Stimulated activated CD8-positive, alpha-beta memory T cell treated with anti-CD3 and anti-CD28 coated beads, Interleukin-7, amount 100 ng/mL, for 4 hours (primary cell): ENCODE results near the gene KIF16B.

Source experiments
- DNase-seq, 2 donors: peaks; one replicate each; pipeline ENCODE4 v3.0.0-alpha.2; 2020; ENCODE audit warnings: low read depth in 2 of 2

Gene KIF16B

DNA sequence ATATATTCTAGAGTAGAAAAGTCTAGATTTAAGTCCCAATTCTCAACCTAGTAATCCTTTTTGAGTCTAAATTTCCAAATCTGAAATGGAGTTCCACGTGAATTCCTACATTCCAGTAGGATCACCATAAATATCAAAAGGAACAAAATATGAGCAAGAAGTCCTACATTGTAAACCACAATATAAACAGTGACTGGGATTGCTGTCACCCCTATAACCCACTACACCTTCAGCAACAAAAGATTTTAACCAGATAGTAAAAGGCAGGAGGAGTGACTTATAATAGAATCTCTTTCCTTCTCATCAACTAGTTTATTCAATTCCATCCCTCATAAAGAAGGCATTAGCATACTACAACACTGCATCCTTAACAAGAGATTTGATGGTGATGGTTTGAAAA lies 210.6 kb downstream of the KIF16B start:
- no peak for DNase-seq

DNA sequence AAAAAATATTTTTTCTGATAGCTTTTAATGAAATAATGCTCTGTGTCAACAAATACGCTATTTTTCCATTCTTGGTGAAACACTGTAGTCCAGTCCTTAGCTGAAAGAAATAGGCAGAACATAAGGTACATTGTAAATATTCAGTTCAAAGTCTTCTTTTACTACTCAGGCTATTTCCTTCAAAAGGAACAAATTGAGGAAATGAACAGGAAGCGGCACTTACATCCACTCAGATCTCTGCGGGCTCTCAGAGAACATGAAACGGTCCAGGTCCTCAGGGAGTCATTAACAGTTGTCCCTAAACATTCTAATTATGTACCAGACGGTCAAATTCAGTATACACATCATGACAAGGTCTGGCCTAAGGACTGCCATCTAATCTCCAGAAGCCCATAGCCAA lies 212.6 kb downstream of the KIF16B start:
- DNase-seq: no peak

DNA sequence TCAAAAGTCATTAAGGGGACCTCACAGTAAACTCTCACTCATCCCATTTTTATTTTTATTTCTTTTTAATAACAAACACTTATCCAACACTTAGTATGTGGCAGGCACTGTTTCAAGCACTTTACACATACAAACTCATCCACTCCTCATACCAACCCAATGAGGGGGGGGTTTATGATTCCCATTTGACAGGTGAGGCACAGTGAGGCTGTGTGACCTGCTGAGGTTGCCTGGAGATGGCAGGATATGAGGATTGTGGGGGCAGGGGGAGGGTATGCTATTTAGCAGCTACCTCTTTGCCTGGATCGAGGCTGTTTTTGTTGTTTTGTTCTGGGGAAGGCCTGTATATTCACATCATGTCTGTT lies 219.8 kb downstream of the KIF16B start:
- DNase-seq: no peak

DNA sequence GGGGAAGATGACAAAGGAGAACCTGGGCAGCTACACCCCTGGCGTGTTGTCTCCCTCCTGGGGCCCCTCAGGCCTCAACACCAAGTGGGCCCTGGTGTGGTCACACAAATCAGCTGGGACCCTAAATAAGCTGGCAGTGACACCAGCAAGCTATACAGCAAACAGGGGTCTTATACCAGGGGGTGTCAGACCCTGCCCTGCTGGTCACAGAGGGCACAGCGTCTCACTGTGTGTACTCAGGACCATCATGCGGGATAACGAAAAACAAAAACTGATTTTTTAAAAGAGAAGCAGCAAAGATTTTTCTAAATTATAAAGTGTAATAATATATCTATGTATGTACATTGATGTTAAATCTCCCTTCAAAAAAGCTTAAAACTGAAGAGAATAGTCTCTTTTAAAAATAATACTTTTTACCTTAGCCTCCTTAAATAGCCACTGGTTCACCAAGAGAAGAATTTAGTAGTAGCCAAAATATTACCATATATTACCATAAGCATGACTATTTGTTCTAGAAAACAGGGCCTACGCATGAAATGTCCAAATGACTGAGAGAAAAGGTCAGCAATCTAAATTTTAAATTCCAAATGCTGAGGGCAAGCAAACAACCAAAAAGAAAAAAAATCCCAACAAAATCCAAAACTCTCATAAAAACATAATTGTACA lies 220.4 kb downstream of the KIF16B start:
- DNase-seq: no peak

DNA sequence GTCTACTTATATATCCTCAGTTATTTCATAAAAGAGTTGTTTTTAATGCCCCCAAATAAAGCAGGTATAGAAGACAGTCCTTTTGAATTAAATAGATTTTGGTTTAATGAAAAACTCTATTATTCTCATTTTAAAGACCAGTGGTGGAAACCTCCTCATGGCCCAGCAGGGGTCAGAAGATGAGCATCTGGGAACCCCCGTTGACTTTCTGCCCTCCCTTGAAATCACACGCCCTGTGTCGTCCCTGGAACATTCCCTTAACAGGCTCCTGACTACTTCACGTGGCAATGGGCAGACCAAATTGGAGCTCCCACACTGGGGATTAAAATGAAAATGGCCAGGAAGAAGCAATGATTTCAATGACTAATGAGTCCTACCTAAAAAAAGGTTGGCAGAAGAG lies 220.9 kb downstream of the KIF16B start:
- DNase-seq: no peak

DNA sequence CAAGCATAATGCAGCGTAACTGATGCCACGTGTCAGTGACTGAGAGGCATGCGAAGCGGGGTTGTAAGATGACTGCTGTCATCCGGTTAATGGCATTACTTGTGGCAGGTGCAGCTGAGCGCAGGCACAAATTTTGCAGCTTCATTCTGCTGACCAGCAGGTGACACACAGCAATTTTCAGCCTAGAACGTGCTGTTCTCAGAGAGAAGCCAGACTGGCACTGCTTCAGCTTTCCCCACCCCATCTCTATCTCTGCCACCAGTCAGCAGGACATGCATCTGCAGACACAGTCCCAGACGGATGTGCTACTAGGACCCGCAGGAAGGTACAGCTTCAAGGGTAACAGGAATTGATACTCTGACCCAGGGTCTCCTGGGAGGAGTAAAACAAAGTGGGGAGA lies 221.8 kb downstream of the KIF16B start:
- no peak for DNase-seq

DNA sequence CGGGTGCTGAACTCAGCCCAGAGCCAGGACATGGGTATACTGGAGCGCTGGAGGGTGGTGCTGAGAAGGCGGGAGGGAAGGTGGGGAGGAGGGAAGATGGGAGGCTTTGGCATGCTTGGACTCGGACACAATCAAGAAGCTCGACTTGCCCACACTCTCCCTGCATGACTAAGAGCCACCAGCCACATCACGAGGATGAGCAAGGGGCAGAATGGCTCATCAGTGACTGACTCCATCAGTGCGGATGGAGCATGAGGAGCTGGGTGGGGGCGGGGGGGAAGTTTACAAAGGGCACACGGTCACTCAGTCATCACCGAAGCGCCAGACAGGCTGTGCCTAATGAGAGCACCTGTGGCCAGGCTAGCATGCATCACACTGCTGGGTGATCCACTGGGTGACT lies 222.8 kb downstream of the KIF16B start:
- DNase-seq: no peak

DNA sequence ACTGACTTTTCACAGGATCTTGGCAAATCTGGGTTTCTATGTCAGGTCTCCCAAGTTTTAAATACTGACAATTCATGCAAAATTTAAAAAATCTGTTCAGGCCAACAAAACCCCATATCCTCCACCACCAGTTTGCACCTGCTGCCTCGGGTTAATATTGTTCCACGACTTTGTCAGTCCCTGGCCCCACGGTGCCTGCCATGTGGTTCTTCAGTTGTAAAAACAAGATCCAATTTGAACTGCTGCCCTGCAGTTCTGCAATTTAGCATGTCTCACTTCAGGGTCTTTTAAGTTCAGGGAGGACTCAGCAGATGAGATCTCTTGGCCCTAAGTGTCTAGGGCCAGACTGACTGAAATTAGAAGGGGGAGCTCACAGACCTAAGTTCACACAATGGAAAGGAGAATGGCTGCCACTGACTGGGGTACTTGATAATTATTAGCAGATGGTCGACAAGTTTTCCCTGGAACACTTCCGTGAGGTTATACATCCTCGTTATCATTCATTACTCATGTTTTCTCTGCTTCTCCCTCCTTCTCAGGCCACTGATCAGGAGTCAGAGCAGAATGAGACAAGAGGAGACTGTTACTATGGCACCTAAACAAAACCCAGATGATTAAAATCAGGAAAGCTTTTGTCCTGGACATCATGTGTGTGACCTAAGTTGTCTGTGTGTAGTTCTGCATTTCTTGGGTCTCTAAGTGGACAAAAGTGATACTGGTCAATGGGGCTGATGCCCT lies 223.6 kb downstream of the KIF16B start:
- no peak for DNase-seq

DNA sequence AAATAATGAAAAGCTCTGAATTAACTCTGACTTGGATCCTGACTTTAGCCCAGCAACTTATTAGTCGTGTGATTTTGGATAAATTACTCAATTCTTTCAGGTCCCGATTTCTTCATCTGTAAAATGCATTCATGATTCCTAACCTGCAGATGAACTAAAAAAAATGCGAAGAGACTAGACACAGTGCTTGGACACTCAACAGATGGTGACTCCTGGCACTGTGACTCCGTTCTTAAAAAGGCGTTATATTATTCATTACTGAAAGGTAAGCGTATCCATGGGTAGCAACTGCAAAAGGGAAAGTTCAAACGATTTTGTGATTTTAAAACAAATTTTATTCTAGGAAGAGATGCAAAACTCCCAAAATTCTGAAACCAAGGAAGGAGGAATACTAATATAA lies 226.3 kb downstream of the KIF16B start:
- DNase-seq: no peak

DNA sequence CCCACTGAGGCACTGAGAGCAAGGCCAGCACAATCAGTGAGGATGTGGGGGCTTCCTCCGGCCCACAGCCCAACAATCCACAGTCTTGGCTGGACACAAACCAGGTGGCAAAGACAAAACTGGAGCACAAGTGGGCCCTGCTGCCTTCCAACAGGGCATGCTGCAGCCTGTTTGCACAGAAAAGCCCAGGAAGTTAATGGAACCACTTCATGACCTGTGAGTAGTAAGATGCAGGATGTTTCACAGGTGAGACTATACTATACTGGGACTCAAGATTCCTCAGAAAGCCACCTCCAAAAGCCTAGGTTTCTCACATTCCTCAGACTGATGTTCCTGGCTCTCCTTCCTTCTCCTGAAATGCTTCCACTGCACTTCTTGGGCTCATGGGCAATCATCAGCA lies 235.5 kb downstream of the KIF16B start:
- DNase-seq: no peak

DNA sequence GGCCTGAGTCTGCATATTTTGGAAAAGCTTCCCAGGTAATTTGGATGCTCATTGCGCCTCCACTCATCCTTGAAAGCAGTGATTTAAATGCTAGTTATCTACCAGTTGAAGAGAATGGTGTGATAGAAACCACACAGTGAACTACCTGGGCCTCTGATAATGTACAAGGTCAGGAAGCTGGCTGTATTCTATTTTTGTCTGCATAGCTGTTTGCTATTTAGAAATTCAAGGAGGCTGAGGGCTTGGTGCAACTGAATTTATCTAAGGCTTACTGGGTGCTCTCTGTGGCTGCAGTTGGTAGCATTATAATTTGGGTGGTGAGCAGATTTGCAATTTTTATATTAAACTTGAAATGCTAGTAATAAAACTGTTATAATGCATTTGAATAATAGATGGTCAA lies 245.6 kb downstream of the KIF16B start:
- no peak for DNase-seq

DNA sequence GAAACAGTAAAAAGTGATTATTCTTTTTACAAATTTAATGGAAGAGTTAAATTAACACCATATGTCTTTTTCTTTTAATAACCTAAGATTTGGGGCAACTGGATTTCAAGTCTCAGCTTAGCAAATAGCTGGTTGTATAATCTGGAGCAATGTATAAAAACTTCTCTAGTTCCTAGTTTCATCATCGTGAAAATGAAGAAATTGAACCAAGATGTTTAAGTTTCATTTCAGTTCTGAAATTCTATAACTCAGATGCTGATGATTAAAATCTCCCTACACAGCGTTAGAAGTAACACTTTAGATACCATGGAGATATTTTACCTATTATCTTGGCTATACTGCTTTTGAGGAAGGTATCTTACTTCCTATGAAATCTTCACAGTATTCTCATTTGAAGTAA lies 252.0 kb downstream of the KIF16B start:
- DNase-seq: no peak

DNA sequence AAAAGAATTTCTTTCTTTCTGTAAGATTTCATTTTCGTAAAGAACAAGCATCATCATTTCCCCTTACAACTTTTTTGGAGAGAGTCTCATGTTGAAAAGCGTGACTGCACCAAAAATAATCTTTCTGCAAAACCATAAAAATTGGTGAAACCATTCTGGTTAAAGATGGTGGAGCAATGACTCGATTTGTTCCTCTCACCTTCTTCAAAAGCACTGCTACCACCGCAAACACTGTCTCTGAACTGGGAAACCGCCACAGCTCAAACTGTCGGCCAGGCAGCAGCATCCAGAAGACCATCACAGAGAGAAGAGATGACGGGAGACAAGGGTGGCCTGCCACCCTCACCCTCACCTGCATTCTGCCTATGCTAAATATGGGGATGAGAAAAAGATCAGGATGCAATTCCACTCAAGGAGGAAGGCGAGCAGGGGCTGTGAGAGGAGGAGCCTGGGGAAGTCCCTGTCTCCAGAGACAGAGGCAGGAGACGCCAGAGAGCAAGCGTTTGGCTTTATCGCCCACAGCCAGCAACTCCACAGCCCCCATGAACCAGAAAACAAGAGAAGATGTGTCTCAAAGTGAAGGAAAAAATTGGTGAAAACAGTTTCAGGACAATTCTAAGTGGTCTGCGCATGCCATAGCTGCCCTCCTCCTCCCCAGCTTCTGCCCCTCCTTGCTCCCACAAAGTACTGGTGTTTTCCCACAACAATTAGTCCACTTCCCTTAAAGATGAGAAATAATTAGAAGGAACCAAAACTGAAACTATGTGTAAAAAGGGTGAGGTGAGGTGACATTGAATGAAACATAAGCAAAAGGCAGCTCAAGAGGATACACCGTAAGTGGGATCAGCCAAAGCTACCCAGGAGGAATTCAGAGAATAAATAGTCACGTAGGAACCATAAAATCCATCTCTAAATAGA lies 255.5 kb downstream of the KIF16B start:
- DNase-seq: no peak

DNA sequence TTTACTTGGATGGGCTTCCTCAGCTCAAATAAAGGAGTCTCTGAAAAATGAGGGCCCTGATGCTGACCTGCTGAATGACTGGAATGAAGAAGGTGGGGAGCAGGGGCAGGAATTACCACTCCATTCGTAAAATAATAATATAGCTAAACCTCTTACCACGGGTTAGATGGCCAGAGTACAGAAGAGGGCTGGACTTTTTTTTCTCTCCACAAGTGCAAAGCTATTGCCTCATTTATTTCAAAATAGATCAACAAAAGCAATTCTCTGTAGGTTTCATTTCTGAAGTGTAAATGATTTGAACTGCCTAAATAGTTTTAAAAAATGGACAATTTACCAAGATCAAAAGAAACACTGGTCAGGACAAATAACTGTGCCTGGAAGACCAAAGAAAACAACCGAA lies 256.7 kb downstream of the KIF16B start:
- DNase-seq: no peak

DNA sequence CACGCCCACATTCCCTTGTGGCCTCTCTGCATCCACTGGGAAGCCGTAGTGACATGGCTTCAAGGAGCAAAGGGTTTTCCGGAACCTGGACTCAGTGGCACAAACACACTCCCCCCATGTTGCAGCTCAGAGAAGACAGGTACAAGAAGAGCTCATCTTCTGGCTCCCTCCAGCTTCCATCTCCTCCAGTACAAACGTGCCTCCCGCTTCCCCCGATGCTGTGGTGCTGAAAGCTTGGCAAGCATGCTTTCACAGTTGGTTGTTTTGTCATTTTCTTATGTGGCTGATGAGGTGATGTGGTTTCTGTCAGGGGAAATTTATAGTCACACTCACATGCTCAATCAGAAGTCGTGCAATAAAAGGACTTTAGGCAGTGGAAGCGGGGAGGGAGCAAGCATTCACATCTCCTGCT lies 258.5 kb downstream of the KIF16B start:
- no peak for DNase-seq

DNA sequence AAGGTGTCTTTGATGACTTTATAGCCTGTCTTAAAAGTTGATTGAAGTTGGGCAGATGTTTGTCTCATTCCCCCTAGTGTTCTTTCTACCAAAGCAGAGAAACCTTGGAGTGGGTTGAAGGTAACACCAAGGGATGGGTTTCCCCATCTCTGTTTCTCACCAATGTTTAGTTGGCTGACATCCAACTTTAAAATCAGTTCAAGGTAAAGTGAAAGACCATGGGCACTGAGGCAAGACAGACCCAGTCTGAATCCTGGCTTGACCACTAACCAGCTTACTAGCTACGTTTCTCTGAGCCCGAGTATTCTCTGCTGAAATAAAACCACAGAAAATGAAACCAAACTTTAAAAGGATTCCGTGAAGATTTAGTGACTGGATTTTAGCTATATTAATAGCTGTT lies 258.9 kb downstream of the KIF16B start:
- DNase-seq: no peak

DNA sequence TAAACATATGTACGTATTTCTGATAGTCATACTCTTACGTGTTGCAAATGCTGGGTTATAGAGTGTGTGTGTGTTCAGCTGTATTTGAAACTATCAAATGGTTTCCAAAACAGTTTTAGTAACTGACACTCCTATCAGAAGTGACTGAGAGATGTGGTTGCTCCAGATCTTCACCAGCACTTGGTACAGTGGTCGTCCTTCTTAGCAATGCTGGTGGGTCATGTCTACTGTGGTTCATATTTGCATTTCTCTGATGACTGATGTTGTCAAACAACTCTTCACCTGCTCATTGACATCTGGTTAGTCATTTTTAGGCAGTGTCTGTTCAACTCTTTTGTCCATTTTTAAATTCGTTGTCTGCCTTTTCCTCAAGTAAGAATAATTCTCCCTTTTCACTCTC lies 259.3 kb downstream of the KIF16B start:
- DNase-seq: no peak

DNA sequence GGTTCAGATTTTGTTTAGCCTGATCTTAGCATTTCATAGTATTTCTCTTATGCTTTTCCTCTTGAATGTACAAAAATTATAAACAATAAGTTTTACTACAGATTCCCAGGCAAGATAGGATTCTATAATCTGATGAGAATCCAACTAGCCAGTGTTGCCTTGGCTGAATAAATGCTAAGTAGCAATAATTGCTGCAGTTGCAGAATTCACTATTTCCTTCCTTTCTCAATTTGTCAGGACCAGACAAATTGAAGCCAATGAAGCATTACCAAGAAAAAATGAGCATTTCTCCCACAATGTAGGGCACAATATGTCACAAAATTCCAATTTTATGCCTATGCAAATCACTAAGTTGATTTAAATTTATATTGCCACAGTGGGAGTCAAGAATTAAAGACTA lies 260.2 kb downstream of the KIF16B start:
- DNase-seq: no peak

DNA sequence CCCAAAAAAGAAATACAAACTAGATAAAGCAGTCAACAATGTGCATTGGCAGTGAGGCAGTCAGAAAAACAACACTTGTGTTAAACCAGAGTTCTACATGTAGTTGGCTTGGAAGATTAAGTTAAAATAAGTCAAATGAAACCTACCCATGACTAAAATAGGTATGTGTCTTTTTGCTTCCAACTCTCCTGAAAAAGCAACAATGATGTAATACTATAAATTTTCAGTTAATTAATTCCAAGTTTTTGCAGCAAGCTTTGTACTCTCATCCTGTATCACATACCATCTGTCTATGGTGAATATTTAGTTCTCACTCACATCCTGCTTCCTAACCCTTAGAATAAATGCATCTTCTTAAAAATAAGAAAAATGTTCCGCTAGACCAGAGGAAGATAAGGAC lies 261.5 kb downstream of the KIF16B start:
- DNase-seq: no peak

DNA sequence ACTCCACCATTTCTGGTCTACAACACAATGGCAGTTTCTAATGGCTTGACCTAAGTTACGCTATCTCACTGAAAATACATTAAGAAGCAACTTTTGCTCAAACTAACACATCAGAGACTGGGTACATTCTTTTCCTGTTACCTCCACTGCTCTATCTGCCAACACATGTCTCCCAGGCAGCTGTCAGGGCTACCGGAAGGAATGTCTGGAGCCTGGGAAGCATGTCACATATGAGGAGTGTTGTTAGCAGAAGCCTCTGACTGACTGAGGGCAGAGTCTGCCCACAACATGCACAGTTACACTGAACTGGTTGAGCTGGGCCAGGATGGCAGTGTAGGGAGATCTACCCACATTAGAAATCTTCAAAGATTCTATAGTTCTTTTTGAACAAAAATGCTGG lies 264.5 kb downstream of the KIF16B start:
- no peak for DNase-seq

DNA sequence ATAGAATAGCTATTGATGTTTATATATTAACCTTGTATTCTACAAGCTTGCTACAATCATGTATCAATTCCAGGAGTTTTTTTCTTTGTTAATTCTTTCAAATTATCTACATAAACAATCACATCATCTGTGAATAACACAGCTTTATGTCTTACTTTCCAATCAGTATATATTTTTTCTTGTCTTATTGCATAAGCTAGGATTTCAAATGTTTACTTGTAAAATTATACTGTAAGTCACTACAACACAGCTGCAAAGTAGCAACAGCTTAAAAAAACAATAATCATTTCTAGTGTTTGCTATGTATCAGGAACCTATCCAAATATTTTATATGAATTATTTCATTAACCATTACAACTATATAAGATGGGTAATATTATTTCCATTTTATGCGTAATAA lies 270.4 kb downstream of the KIF16B start:
- DNase-seq: no peak

DNA sequence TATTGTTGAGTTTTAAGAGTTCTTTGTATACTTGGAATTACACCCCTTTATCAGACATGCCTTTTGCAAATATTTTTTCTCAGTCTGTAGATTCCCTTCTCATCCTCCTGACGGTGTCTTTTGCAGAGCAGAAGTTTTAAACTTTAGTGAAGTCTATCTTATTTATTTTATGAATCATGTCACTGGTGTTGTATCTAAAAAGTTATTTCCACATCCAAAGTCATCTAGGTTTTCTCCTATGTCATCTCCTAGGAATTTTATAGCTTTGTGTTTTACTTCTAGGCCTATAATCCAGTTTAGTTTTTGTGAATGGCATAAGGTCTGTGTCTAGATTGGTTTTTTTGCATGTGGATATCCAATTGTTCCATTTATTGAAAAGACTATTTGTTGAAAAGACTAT lies 271.3 kb downstream of the KIF16B start:
- DNase-seq: no peak

DNA sequence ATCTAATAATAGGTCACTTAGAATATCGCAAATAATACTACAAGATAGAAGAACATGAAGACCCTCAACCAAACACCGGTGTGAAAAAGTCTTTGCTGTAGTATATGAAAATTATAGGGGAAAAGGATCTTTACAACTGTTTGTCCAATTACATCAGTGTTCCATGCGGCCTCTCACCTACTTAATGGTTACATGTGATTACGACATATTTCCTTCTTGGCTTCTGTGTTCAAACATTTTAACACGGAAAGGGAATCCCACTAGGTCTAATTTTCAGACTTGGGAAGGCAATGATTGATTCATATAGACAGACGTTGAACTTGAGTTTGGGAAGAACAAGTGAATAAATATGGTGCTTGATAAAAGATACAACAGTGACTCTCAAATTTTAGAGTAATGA lies 273.4 kb downstream of the KIF16B start:
- no peak for DNase-seq
